ENCODE results near the gene TGFB3. TPM values are rescaled to one million over a fixed set of nuclear protein-coding genes. Genes with fewer than 3 reads are reported as not detected.

TGFB3 gene
- total RNA-seq, 1 donor from 2014 or later = not detected

GRCh38 chr14:75995372-75996041, 13.7 kb upstream of the TGFB3 start:
- Mint-ChIP-seq H3K4me1 (no peaks in the 10 kb centered on the region), H3K27me3 (ENCODE audit: insufficient read depth, low read depth) (peaks cover 2% of the 10 kb centered on the region), H3K9me3 (no peaks in the 10 kb centered on the region), H3K4me3 (no peak overlapping the region), H3K27ac (no peak overlapping the region), H3K36me3 (peaks cover 28% of the 10 kb centered on the region)
- Histone ChIP-seq H3K4me3 (no peak overlapping the region), H3K9me3 (ENCODE audit: low read depth) (no peaks in the 10 kb centered on the region), H3K27ac (no peak overlapping the region), H3K4me2 (no peak overlapping the region), H4K20me1 (ENCODE audit: low read depth) (peaks cover 14% of the 10 kb centered on the region), H2AFZ (replicated peaks) (no peak overlapping the region), H3K27me3 (no peaks in the 10 kb centered on the region), H3F3A (ENCODE audit: low read depth) (no peaks in the 10 kb centered on the region), H3K9ac (no peak overlapping the region), H3K4me1 (no peaks in the 10 kb centered on the region), H3K36me3 (no peaks in the 10 kb centered on the region), H3K79me2 (ENCODE audit: low read depth) (no peaks in the 10 kb centered on the region)
- no peak for DNase-seq (ENCODE audit: low spot score)
- TF ChIP-seq EZH2phosphoT487 (IDR thresholded peaks at IDR 0.05) = no peak
- no peak for TF ChIP-seq EZH2 (IDR thresholded peaks at IDR 0.05)
- no peak for TF ChIP-seq CTCF (IDR thresholded peaks at IDR 0.05)

- Histone ChIP-seq H2AFZ (replicated peaks) (no peak overlapping the region), H3K27ac (no peak overlapping the region), H3K9me3 (ENCODE audit: low read depth) (no peaks in the 10 kb centered on the region), H3K4me1 (no peaks in the 10 kb centered on the region), H3K36me3 (no peaks in the 10 kb centered on the region), H4K20me1 (ENCODE audit: low read depth) (peaks cover 14% of the 10 kb centered on the region), H3K4me3 (no peak overlapping the region), H3F3A (ENCODE audit: low read depth) (no peaks in the 10 kb centered on the region), H3K9ac (no peak overlapping the region), H3K4me2 (no peak overlapping the region), H3K27me3 (no peaks in the 10 kb centered on the region), H3K79me2 (ENCODE audit: low read depth) (no peaks in the 10 kb centered on the region)
- Mint-ChIP-seq H3K36me3 (peaks cover 20% of the 10 kb centered on the region), H3K27ac (no peak overlapping the region), H3K4me1 (no peaks in the 10 kb centered on the region), H3K4me3 (no peak overlapping the region), H3K27me3 (ENCODE audit: insufficient read depth, low read depth) (no peaks in the 10 kb centered on the region), H3K9me3 (no peaks in the 10 kb centered on the region)
- no peak for TF ChIP-seq EZH2phosphoT487 (IDR thresholded peaks at IDR 0.05)
- no peak for TF ChIP-seq CTCF (IDR thresholded peaks at IDR 0.05)
- TF ChIP-seq EZH2 (IDR thresholded peaks at IDR 0.05) = no peak
- no peak for DNase-seq (ENCODE audit: low spot score)
Observed at GRCh38 chr14:75993567-75994041, 11.8 kb upstream of the TGFB3 start.

GRCh38 chr14:75991753-75992152, 10.0 kb upstream of the TGFB3 start:
- no peaks in the 10 kb centered on the region for H3K36me3 ChIP-seq
- no peak overlapping the region for H3K27ac ChIP-seq
- H3K4me2 ChIP-seq = no peak overlapping the region
- Mint-ChIP-seq H3K36me3 (peaks cover 10% of the 10 kb centered on the region), H3K9me3 (no peaks in the 10 kb centered on the region), H3K4me1 (peaks cover 4% of the 10 kb centered on the region), H3K27ac (no peak overlapping the region), H3K27me3 (ENCODE audit: insufficient read depth, low read depth) (no peaks in the 10 kb centered on the region), H3K4me3 (no peak overlapping the region)
- H2AFZ ChIP-seq (replicated peaks) = no peak overlapping the region
- H3K27me3 ChIP-seq = no peaks in the 10 kb centered on the region
- H3K4me1 ChIP-seq = peaks cover under 1% of the 10 kb centered on the region
- H4K20me1 ChIP-seq (ENCODE audit: low read depth) = peaks cover 15% of the 10 kb centered on the region
- no peak overlapping the region for H3K9ac ChIP-seq
- peaks cover 8% of the 10 kb centered on the region for H3K79me2 ChIP-seq (ENCODE audit: low read depth)
- no peaks in the 10 kb centered on the region for H3F3A ChIP-seq (ENCODE audit: low read depth)
- no peak overlapping the region for H3K4me3 ChIP-seq
- no peak for DNase-seq (ENCODE audit: low spot score)
- TF ChIP-seq EZH2 (IDR thresholded peaks at IDR 0.05) (no peak), CTCF (IDR thresholded peaks at IDR 0.05) (no peak), EZH2phosphoT487 (IDR thresholded peaks at IDR 0.05) (no peak)
- H3K9me3 ChIP-seq (ENCODE audit: low read depth) = no peaks in the 10 kb centered on the region

Measured in neural progenitor cell (in vitro differentiated cells).